Occipital lobe (tissue), 2 donors: ENCODE measurements around the gene RTRAF. TPM values are rescaled to one million over a fixed set of nuclear protein-coding genes. Genes with fewer than 3 reads are reported as not detected.

Source experiments
- DNase-seq: peaks from one replicate; lab custom pipeline; 2025; lab: John Stamatoyannopoulos, UW
- total RNA-seq: library from RNA; depleted of rRNA; stranded (reverse); fragments of >200 nt; gene quantifications from one replicate; pipeline ENCODE4 v1.2.3, GENCODE V29; 2014

The RTRAF gene
- total RNA-seq, 1 donor from 2014 or later: 52.1 TPM

- DNase-seq: no peak
These were observed 30.9 kb downstream of the RTRAF start for GRCh38 chr14:52020161-52020714.

- DNase-seq: no peak
These were observed 31.7 kb downstream of the RTRAF start for GRCh38 chr14:52020866-52021717.

- no peak for DNase-seq
These were observed 32.7 kb downstream of the RTRAF start for GRCh38 chr14:52021957-52022600.

- DNase-seq: no peak
These were observed 34.2 kb downstream of the RTRAF start for GRCh38 chr14:52023518-52023917.

- DNase-seq: no peak
These were observed 36.0 kb downstream of the RTRAF start for GRCh38 chr14:52025310-52025709.

DNA sequence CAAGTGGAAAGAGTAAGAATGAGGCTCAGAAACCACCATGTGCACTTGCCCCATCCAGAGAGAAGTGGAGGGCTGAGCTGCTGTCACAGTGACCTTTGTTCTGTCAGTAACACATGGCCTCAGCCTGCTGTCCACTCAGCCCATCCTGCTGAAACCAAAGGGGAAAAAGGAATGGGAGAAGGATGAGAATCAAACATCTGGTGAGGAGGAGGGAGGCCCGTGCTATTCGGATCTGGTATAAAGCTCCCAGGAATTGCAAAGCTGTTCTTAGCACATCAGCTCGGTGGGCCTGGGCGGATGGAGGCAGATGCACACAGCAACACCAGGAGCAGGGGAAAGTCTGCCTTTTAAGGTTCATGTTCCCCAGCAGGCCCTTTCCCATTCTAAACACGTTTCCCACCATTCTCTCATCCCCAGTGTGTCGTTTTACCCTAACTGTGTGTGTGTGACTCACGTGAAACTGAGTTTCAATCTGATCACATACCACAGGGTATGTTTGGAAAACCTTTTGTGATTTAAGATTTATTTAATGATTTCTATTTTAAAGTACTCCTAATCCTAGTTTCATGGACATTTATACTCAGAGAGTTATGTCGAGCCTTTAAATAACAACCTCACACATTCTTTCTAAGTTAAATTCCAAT is 36.8 kb downstream of the RTRAF start:
- DNase-seq: no peak

DNA sequence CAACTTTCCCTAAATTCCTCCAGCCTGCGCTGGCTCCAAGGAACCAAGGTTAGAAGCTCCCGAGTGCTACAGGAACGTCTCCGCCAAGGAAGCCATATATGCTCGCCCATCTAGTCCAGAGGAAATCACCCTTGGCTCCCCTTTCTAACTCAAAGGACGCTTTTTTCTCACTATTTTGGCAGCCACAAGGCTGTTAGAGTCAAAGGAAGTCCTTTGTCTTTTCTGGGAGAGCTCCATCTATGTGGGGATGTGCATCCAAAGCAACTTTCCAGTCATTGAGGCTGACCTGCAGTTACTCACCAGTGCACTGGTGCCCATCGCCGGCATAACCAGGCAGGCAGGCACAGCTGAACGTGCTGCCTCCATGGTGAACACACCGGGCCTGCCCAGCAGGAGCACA is 37.6 kb downstream of the RTRAF start:
- DNase-seq: peak; percentile 30

DNA sequence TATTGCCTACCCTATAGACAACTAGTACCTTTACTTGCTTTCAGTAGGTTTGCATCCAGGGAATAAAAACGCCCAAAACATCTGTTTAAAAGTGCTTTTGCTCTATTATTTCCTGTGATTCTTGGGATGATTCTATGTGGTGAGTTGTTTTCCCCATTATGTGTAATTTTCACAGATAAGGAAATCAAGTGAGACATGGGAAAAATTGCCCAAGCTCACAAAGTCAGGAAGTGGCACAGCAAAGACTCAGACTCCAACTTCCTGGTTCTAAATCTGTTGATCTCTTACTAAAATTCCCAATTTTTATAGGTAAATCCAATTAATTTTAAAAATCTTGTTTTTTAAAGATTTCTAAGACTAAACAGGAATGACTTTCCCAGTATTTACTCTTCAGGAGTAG is 40.5 kb downstream of the RTRAF start:
- DNase-seq: no peak

- no peak for DNase-seq
These were observed 42.4 kb downstream of the RTRAF start for GRCh38 chr14:52031781-52032180.

DNA sequence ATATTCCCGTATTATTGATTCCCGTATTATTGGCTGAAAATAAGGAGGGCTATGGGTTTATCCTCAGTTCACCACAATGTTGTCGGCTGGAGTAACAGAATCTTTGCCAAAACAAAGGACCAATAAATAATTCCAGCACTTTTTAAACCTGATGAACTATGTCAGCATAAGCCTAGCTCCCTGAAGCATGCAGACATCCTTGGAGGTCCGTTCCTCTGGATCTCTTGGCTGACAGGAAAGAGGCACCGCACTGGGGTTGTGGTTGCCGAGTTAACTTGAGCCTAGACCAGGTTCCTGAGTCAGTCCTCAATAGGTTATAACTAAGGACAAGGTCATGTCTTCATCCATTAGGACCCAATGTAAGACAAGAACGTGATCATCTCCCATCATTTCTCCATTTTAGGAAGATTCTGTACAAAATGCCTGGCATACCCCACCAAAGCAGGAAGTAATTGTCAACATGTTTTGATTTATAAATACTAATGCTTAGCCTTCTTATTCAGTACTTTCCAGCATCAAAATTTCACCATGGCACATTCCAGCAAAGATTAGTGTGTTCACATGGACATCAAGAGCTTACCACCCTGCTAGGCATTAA is 43.0 kb downstream of the RTRAF start:
- no peak for DNase-seq

GRCh38 chr14:52033101-52033642 is 43.8 kb downstream of the RTRAF start:
- DNase-seq: no peak

DNA sequence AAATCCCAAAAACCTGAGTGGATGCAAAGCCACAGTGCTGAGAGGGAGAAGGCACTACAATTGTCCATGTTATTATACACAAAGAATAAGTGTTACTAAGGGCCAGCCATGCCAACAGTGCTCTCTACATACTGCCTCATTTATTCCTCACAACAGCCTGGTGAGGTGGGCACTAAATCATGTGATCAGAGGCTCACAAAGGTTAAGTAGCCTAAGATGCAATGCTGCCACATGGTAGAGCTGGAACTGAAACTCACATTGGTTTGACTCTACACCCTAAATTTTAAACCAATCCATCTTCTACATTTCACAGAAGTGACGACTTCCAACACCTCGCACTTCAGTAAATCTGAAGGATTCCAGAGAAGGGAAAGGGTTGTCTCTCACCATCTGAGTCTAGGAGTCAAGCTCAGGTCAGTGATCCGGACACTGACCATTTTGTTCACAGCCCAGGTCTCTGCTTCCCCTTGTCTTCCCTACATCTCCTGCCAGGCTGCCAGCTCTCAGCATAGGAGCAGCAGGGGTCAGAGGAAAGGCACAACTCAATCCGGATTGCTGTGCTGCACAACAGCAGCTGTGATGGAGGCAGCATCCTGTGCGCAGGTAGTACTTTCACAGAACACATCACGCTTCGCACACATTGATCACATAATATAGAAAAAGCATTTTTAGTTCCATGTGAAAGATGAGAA is 49.9 kb downstream of the RTRAF start:
- DNase-seq: no peak

GRCh38 chr14:52040598-52040997 is 51.3 kb downstream of the RTRAF start:
- DNase-seq: no peak

GRCh38 chr14:52042371-52043289 is 53.3 kb downstream of the RTRAF start:
- DNase-seq: no peak

DNA sequence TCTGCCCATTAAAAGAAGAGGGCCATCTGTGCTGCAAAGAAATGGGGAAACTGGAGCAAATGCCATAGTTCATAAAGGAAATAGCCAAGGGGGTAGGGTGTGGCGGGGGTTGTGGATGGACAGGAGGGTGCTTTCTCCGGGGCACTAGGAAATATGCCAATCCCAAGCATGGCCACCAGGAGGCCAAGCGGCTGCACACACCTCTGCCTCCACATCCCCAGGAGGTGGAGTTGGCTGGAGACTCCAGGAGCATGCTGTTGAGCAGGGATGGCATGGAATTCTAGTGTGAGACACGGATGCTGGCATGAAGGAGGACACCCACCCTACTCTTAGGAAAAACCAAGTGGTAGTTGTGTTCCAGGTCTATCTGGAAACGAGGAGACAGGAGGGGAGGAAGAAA is 54.3 kb downstream of the RTRAF start:
- no peak for DNase-seq

GRCh38 chr14:52044791-52045522 is 55.6 kb downstream of the RTRAF start:
- no peak for DNase-seq

DNA sequence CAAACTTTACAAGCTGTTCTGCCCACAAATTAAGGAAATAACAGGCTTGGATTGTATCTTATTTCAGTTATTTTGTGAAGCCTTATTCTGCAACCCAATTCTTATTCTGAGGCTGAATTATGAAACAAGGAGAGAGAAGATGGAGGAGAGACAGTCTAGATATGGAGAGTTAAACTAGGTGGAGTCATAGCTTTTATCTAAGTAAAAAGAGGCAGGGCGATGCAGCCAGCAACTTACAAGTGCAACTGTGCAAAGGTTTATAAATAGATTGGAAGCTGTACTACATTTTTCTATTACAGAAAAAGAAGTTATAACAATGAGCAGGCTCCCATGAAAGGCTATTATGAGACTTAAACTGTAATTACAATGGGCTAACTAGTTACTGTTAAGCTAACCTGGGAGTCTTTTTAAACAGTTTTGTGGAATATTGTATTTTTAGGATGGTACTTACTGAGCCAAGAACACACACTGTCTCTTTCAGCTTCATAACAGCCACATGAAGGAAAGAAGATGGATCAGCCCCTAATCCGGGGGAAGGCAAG is 57.1 kb downstream of the RTRAF start:
- no peak for DNase-seq

GRCh38 chr14:52048116-52048515 is 58.8 kb downstream of the RTRAF start:
- no peak for DNase-seq
